ENCODE measurements around the gene MOB3B. TPM values are rescaled to one million over a fixed set of nuclear protein-coding genes. Genes with fewer than 3 reads are reported as not detected.

MOB3B gene
- total RNA-seq, 6 experiments from 2014 or later = not detected

DNA sequence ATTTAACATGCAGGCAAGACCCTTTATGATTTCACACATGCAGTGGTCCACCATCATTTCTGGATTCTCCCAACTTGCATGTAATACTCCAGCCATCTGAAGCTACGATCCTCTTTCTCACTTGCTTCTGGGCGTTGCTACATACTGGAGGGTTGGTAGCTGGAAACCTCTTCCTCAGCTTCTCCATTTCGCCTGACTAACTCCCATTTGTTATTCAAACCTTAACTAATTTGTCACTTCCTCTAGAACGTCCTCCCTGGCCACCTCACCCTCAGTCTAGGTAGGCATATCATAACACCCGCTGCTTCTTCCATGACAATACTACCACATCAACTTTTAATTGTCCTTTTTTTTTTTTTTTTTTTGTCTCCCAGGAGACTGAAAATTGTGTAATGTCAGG, 160.0 kb downstream of the MOB3B start:
- no peaks in the 10 kb centered on the region for H3K36me3 Mint-ChIP-seq (ENCODE audit: low read depth)
- H3K4me3 Mint-ChIP-seq = no peak overlapping the region
- DNase-seq = no peak
- TF ChIP-seq, protein P1, sequence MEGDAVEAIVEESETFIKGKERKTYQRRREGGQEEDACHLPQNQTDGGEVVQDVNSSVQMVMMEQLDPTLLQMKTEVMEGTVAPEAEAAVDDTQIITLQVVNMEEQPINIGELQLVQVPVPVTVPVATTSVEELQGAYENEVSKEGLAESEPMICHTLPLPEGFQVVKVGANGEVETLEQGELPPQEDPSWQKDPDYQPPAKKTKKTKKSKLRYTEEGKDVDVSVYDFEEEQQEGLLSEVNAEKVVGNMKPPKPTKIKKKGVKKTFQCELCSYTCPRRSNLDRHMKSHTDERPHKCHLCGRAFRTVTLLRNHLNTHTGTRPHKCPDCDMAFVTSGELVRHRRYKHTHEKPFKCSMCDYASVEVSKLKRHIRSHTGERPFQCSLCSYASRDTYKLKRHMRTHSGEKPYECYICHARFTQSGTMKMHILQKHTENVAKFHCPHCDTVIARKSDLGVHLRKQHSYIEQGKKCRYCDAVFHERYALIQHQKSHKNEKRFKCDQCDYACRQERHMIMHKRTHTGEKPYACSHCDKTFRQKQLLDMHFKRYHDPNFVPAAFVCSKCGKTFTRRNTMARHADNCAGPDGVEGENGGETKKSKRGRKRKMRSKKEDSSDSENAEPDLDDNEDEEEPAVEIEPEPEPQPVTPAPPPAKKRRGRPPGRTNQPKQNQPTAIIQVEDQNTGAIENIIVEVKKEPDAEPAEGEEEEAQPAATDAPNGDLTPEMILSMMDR (IDR thresholded peaks at IDR 0.05) = no peak
- H3K27me3 Mint-ChIP-seq (ENCODE audit: insufficient read depth) = peaks cover 11% of the 10 kb centered on the region
- H3K4me1 Mint-ChIP-seq (ENCODE audit: low read depth) = no peaks in the 10 kb centered on the region
- no peak overlapping the region for H3K27ac Mint-ChIP-seq
- no peaks in the 10 kb centered on the region for H3K9me3 Mint-ChIP-seq

DNA sequence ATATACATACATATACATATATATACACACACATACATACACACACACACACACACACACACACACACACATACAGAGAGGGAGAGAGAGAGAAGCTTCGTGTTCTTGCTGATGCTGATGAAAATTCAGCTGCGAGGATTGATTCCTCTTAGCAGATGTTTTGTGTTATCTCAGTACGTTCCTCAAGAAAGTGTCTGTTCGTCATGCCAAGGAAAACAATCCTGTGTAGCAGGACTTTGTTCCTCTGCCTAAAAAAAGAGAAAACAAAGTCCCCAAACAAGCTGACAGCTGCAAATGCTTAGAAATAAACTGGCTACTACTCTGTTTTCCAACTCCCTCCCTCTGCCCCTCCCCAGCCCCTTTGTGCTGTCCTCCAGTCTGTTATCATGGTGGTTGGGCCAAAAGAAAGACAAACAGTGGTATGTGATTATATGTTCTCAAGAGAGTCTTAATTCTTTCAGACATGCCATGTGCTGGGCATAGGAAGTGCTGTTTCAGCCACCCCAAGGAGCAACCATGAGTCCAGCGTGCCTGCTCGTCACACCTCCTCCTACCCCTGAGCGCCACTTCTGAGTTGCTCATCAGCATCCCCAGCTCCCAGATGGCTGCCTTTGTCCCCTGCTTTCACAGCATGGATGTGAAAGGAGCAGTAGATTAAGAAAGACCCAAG, 161.2 kb downstream of the MOB3B start:
- Mint-ChIP-seq H3K27me3 (ENCODE audit: insufficient read depth) (peaks cover 11% of the 10 kb centered on the region), H3K36me3 (ENCODE audit: low read depth) (no peaks in the 10 kb centered on the region), H3K27ac (no peak overlapping the region), H3K9me3 (no peaks in the 10 kb centered on the region), H3K4me3 (no peak overlapping the region), H3K4me1 (ENCODE audit: low read depth) (no peaks in the 10 kb centered on the region)
- no peak for DNase-seq
- TF ChIP-seq, protein P1 (IDR thresholded peaks at IDR 0.05) = no peak

DNA sequence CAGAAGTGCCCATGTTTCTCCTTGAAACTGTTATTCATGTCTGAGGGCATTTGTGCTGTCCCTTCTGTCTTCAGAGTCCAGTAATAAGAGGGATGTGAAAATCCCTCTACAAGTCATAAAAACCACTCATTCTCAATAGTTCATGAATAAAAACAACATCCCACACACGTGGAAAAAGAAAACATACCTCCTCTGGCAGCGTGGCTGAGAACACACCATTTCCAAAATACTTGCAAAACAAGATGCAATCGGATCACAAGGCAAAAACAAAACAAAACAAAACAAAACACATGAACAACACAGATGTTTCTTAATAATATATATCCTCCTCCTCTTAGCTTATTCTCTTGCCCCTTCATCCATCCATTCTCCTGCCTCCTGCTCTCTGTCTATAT, 161.7 kb downstream of the MOB3B start:
- no peak overlapping the region for H3K27ac Mint-ChIP-seq
- H3K4me1 Mint-ChIP-seq (ENCODE audit: low read depth) = no peaks in the 10 kb centered on the region
- no peak for DNase-seq
- peaks cover 11% of the 10 kb centered on the region for H3K27me3 Mint-ChIP-seq (ENCODE audit: insufficient read depth)
- TF ChIP-seq, protein P1 (IDR thresholded peaks at IDR 0.05) = no peak
- no peaks in the 10 kb centered on the region for H3K36me3 Mint-ChIP-seq (ENCODE audit: low read depth)
- H3K9me3 Mint-ChIP-seq = no peaks in the 10 kb centered on the region
- H3K4me3 Mint-ChIP-seq = no peak overlapping the region

DNA sequence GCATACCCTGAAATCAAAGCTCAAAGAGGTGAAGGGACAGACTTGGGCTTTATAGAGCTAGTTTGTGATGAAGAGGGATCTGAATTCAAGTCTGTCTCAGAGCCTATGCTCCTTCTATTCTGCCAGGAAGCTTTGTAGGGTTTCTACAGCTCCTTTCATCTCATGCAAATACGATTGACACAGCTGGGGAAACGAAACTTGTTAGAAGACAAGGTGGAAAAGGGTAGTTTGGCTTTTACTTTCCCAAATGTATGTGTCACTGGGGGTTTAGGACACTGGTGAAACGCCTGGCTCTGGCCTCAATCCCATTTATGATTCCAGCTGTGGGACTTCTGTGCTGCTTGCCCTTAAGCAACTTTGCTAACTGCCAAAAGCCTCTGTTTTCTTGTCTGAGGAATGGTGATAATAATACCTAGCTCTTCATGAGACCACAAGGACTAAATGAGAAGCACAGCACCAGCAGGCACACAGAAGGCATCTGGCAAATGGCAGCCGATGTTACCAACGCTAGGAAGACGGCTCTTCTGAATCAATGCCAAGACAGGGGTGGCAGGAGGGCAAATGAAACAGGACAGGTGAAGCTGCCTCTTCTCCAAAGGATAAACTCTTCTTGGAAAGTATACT, 162.3 kb downstream of the MOB3B start:
- no peaks in the 10 kb centered on the region for H3K36me3 Mint-ChIP-seq (ENCODE audit: low read depth)
- no peak overlapping the region for H3K27ac Mint-ChIP-seq
- TF ChIP-seq, protein P1 (IDR thresholded peaks at IDR 0.05) = no peak
- H3K4me3 Mint-ChIP-seq = no peak overlapping the region
- DNase-seq = no peak
- no peaks in the 10 kb centered on the region for H3K4me1 Mint-ChIP-seq (ENCODE audit: low read depth)
- peaks cover 12% of the 10 kb centered on the region for H3K27me3 Mint-ChIP-seq (ENCODE audit: insufficient read depth)
- H3K9me3 Mint-ChIP-seq = no peaks in the 10 kb centered on the region

DNA sequence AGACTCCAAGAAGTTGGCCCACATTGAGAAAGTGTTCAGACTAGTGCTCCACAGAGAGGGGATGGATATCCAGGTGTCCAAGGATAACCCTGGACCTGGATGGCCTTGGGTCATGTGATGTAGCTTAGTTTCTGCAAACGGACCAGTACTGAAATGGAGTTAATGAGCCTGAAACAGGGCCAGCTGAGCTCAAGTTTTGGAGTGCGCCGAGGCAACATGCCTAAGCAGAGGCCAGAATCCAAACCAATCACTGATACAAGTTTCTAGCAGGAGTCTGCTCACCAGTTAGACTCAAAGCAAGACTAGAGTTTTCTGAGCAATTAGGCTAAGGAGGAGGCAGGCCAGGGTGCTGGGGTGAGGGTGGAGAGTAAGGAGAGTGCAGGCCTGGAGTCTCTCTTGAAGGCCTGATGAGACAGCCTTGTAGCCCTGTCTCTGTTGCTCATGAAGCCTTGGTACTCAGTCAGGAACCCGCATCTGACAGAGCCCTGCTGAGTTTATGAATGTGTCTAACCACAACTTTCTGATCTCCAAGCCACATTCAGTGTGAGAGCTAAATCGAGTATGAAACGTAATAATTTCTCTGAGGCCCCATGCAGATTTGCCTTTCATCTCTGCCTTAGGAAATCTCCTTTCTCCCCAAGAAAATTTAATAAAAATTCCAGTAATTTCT, 163.8 kb downstream of the MOB3B start:
- DNase-seq = no peak
- no peaks in the 10 kb centered on the region for H3K36me3 Mint-ChIP-seq (ENCODE audit: low read depth)
- H3K27ac Mint-ChIP-seq = no peak overlapping the region
- no peaks in the 10 kb centered on the region for H3K9me3 Mint-ChIP-seq
- TF ChIP-seq, protein P1 (IDR thresholded peaks at IDR 0.05) = no peak
- H3K27me3 Mint-ChIP-seq (ENCODE audit: insufficient read depth) = peaks cover 12% of the 10 kb centered on the region
- H3K4me1 Mint-ChIP-seq (ENCODE audit: low read depth) = no peaks in the 10 kb centered on the region
- H3K4me3 Mint-ChIP-seq = no peak overlapping the region

Measured in HFFc6 (cell line).